GM18517 (cell line): Measurements from ENCODE around the gene PDRG1.

Experiments
- ATAC-seq: cut with Tn5 transposase; IDR thresholded peaks from one replicate; pipeline ENCODE4 v1.9.1; 2021; ENCODE audit warnings: mild to moderate bottlenecking, moderate library complexity; ENCODE audit not compliant: unreplicated experiment

Gene PDRG1

GRCh38 chr20:31909253-31910070, 42.4 kb downstream of the PDRG1 start:
- no peak for ATAC-seq

- no peak for ATAC-seq
Measured at GRCh38 chr20:31908424-31908823, 43.4 kb downstream of the PDRG1 start.

GRCh38 chr20:31908016-31908415, 43.8 kb downstream of the PDRG1 start:
- no peak for ATAC-seq

GRCh38 chr20:31907046-31907445, 44.8 kb downstream of the PDRG1 start:
- no peak for ATAC-seq

DNA sequence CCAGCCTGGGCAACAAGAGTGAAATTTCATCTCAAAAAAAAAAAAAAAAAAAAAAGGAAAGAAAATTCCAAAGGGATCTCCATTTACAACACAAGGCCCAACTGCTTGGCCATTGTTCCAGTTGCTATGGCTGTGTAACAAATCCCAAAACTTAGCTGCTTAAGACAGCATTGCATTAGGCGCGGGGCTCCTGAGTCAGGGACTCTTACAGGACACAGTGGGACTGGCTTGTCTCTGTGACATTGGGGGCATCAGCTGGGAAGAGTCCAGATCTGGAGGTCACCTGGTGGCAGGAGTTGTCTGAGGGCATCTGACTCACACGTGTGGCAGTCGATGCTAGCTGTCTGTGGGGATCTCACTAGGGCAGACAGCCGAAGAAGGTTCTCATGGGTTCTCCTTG, 45.8 kb downstream of the PDRG1 start:
- no peak for ATAC-seq

GRCh38 chr20:31903627-31904386, 48.0 kb downstream of the PDRG1 start:
- no peak for ATAC-seq

GRCh38 chr20:31901615-31902014, 50.2 kb downstream of the PDRG1 start:
- no peak for ATAC-seq

DNA sequence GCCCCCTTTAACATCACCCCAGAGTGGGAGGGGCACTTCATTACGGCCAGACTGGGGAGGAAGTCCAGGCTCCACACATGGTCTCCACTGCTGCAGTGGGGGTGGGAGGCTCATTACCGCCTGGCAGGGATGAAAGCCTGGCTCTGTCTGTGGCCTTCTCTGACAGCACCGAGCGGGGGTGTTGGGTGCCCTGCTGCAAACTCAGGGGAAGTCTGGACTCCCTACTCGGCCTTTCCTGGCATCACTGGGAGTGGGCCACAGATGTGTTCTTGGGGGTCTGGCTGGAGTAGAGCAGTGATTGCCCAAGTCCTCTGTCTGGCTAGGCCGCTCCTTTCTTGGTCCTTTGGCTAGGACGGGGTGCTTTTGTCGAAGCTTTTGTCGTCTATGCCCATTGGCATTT, 54.3 kb downstream of the PDRG1 start:
- no peak for ATAC-seq

- no peak for ATAC-seq
Measured at GRCh38 chr20:31896049-31896448, 55.8 kb downstream of the PDRG1 start.

DNA sequence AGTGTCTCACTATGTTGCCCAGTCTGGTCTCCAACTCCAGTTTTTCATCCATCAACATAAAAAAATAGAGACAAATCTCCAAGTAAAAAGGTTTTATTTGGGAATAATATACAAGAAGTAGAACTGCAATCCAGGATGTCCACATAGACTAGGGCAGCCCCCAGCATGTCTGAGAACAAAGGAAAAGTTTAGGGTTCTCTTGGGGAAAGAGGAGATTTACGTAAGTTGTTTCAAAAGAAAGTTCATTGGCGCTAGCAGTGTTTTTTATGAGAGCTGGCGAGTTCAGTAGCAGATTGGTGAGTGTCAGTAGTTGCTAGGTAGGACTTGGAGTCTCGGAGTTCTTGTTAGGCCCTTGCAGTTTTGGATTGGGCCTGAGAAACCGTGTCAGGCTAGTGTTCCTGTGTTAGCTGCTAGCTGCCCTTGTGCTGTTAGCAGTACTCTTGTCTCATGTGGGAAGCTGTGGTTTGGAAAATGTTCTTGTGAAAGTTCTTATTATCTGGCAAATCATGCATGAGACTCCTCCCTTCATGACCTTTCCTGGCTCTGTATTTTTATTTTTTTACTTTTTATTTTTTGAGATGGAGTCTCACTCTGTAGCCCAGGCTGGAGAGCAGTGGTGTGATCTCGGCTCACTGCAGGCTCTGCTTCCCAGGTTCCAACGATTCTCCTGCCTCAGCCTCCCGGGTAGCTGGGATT, 56.7 kb downstream of the PDRG1 start:
- ATAC-seq = peak; percentile 94
